GM12864 (cell line): Measurements from ENCODE around the gene TNFRSF21.
A peak's percentile ranks its signal among the peaks of the same experiment; 100 is the strongest.
"Not testable (repeated sequence)": the region's sequence is repeated elsewhere in the genome, so short reads cannot be mapped to it uniquely, and the experiment has no call there.

Experiments
- DNase-seq: peaks from one replicate; pipeline ENCODE4 v3.0.0-alpha.2; 2011; ENCODE audit warnings: low read depth
- H3K4me3 ChIP-seq: 2 replicates; pipeline ENCODE4 v1.5.1; 2011; ENCODE audit warnings: mild to moderate bottlenecking, low read depth, low read length, control low read depth
- CTCF ChIP-seq: IDR thresholded peaks from 2 replicates; pipeline ENCODE4 v1.5.1; 2011; ENCODE audit warnings: low read depth, mild to moderate bottlenecking, moderate library complexity, low read length, control low read depth, inconsistent platforms; ENCODE audit errors: missing control alignments

TNFRSF21 gene

DNA sequence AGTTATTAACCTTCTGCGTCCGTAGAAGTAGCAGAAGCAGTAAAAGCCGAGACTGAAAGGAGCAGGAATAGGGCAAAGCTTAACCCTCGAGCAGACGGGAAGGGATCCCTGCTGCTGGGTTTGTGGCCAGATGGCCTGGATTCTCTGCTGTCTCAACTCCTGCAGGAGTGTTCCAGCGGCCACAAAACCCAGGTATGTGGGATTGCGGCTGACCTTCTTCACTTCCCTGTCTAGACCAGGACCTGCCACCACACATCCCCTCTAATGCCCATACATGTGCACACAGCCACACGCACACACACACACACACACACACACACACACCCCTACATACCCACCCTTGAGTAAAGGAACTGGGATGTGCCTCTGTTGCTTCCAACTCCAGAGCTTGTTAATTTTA is 33.1 kb upstream of the TNFRSF21 start:
- TF ChIP-seq CTCF: no peak
- DNase-seq: no peak

DNA sequence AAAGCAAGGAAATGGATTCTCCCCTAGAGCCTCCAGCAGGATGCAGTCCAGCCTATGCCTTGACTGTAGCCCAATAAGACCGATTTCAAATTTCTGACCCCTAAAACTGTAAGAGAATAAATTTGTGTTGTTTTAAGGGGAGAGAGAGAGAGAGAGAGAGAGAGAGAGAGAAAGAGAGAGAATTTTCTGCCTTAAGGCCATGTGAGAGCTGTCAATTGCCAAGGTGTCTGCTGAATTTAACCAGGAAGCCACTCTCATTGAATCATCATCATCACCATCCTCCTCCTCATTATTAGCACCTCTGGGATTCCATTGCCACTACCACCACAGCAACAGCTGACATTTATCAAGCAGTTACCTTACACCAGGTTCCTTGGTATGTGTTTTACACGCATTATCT is 27.8 kb upstream of the TNFRSF21 start:
- DNase-seq: no peak
- H3K4me3 ChIP-seq: no peak overlapping the region
- TF ChIP-seq CTCF: no peak

More for the DNA sequence above, 33.1 kb upstream of the TNFRSF21 start:
- H3K4me3 ChIP-seq: no peak overlapping the region

- no peak for TF ChIP-seq CTCF
- DNase-seq: no peak
- H3K4me3 ChIP-seq: no peak overlapping the region
Measured at GRCh38 chr6:47336334-47336733, 26.6 kb upstream of the TNFRSF21 start.

- TF ChIP-seq CTCF: no peak
- peak; percentile 37 for DNase-seq
- no peak overlapping the region for H3K4me3 ChIP-seq
Measured at GRCh38 chr6:47335466-47335865, 25.8 kb upstream of the TNFRSF21 start.

DNA sequence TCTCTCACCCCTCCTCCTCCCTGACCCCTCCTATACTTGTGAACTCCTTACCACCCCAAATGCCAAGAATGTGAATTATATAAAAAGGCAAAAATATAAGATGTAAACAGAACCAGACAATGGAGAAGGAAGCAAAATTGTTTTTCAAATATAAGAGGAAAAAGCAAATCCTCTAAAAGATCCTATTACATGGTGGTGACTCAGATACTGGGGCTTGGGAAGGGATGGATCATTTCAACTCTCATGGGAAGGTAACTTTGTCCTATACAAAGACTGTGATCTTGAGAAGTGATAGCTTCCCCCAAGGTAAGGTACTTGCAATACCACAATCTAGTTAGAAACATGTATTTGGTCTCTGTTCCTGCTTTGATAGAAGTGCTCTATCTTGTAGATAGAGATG is 24.6 kb upstream of the TNFRSF21 start:
- no peak for TF ChIP-seq CTCF
- H3K4me3 ChIP-seq: no peak overlapping the region

GRCh38 chr6:47328606-47329005 is 18.9 kb upstream of the TNFRSF21 start:
- not testable (repeated sequence) for DNase-seq

More for the DNA sequence above, 24.6 kb upstream of the TNFRSF21 start:
- no peak for DNase-seq

GRCh38 chr6:47328139-47328538 is 18.4 kb upstream of the TNFRSF21 start:
- DNase-seq: not testable (repeated sequence)

More at GRCh38 chr6:47328606-47329005, 18.9 kb upstream of the TNFRSF21 start:
- not testable (repeated sequence) for H3K4me3 ChIP-seq

GRCh38 chr6:47323887-47324286 is 14.2 kb upstream of the TNFRSF21 start:
- no peak for DNase-seq
- no peak for TF ChIP-seq CTCF
- no peak overlapping the region for H3K4me3 ChIP-seq

More at GRCh38 chr6:47328139-47328538, 18.4 kb upstream of the TNFRSF21 start:
- not testable (repeated sequence) for H3K4me3 ChIP-seq
